RWPE2 (cell line): ENCODE results near the gene GRIN2D.

Experiments
- ATAC-seq: fragments of 200-7000 bp; cut with Tn5 transposase; 3 replicates; pipeline ENCODE4 v1.9.1; 2021; ENCODE audit warnings: low read depth
- DNase-seq: peaks from one replicate; pipeline ENCODE4 v3.0.0-alpha.2; 2020; ENCODE audit warnings: low spot score
- H3K27ac ChIP-seq: fragments of 450-650 bp; 2 replicates; pipeline ENCODE4 v1.5.1; 2017; ENCODE audit warnings: mild to moderate bottlenecking; ENCODE audit not compliant: poor library complexity, severe bottlenecking
- H3K27me3 ChIP-seq: fragments of 250-450 bp; sonication (Bioruptor Pico); 2 replicates; pipeline ENCODE4 v1.5.1; 2021; ENCODE audit warnings: mild to moderate bottlenecking, moderate library complexity; ENCODE audit not compliant: insufficient read depth, poor library complexity, severe bottlenecking
- H3K36me3 ChIP-seq: fragments of 250-450 bp; sonication (Bioruptor Pico); 2 replicates; pipeline ENCODE4 v1.5.1; 2020; ENCODE audit warnings: low read depth, mild to moderate bottlenecking, moderate library complexity
- H3K4me1 ChIP-seq: fragments of 250-450 bp; sonication (Bioruptor Pico); 2 replicates; pipeline ENCODE4 v1.5.1; 2021; ENCODE audit warnings: mild to moderate bottlenecking, moderate library complexity; ENCODE audit not compliant: insufficient read depth, poor library complexity, severe bottlenecking
- H3K4me3 ChIP-seq: fragments of 250-450 bp; sonication (Bioruptor Pico); 2 replicates; pipeline ENCODE4 v1.5.1; 2021; ENCODE audit warnings: mild to moderate bottlenecking, moderate library complexity; ENCODE audit not compliant: severe bottlenecking
- H3K9me3 ChIP-seq: fragments of 250-450 bp; sonication (Bioruptor Pico); 2 replicates; pipeline ENCODE4 v1.5.1; 2021; ENCODE audit warnings: mild to moderate bottlenecking, moderate library complexity; ENCODE audit not compliant: severe bottlenecking
- CTCF ChIP-seq: fragments of 450-650 bp; IDR thresholded peaks from one replicate; pipeline ENCODE4 v1.5.1; 2017; ENCODE audit warnings: mild to moderate bottlenecking, moderate library complexity; ENCODE audit not compliant: poor library complexity, severe bottlenecking

Gene GRIN2D

GRCh38 chr19:48363810-48364597, 29.5 kb upstream of the GRIN2D start, which contains the start of the genes SYNGR4 and TMEM143:
Gene SYNGR4 (plus strand): TSS chr19:48364367. CDS start chr19:48365843, 1,476 bp downstream.
Gene TMEM143 (minus strand): TSS chr19:48363940. CDS start chr19:48363920, 20 bp downstream.
- Histone ChIP-seq H3K36me3 (peaks cover 9% of the 10 kb centered on the region), H3K4me1 (peaks cover 3% of the 10 kb centered on the region), H3K27me3 (no peaks in the 10 kb centered on the region), H3K27ac (peak within 1 kb of the TSS; percentile 77), H3K4me3 (peak within 1 kb of the TSS; percentile 38), H3K9me3 (no peaks in the 10 kb centered on the region)
- DNase-seq (peak; percentile 99), ATAC-seq (peak; percentile 79)
- no peak for TF ChIP-seq CTCF

- TF ChIP-seq CTCF, result no peak
- peak overlapping the region; percentile 38 for H3K4me3 ChIP-seq
- peaks cover 3% of the 10 kb centered on the region for H3K4me1 ChIP-seq
- ATAC-seq (no peak), DNase-seq (no peak)
- peak overlapping the region; percentile 77 for H3K27ac ChIP-seq
- H3K27me3 ChIP-seq, result no peaks in the 10 kb centered on the region
- H3K9me3 ChIP-seq, result no peaks in the 10 kb centered on the region
- peaks cover 9% of the 10 kb centered on the region for H3K36me3 ChIP-seq
These were observed 28.7 kb upstream of the GRIN2D start for GRCh38 chr19:48364598-48365348.

- no peak for TF ChIP-seq CTCF
- ATAC-seq, result no peak
- no peak overlapping the region for H3K4me3 ChIP-seq
- H3K4me1 ChIP-seq, result peaks cover 3% of the 10 kb centered on the region
- no peak overlapping the region for H3K27ac ChIP-seq
- peaks cover 9% of the 10 kb centered on the region for H3K36me3 ChIP-seq
- DNase-seq, result no peak
- H3K9me3 ChIP-seq, result no peaks in the 10 kb centered on the region
- H3K27me3 ChIP-seq, result no peaks in the 10 kb centered on the region
These were observed 27.9 kb upstream of the GRIN2D start for GRCh38 chr19:48365602-48366001.

GRCh38 chr19:48367855-48368254, 25.6 kb upstream of the GRIN2D start:
- no peaks in the 10 kb centered on the region for H3K36me3 ChIP-seq
- DNase-seq, result no peak
- peaks cover 3% of the 10 kb centered on the region for H3K4me1 ChIP-seq
- no peaks in the 10 kb centered on the region for H3K27me3 ChIP-seq
- H3K9me3 ChIP-seq, result no peaks in the 10 kb centered on the region
- ATAC-seq, result no peak
- H3K4me3 ChIP-seq, result no peak overlapping the region
- no peak overlapping the region for H3K27ac ChIP-seq
- no peak for TF ChIP-seq CTCF
